Fibroblast of skin of left quadriceps (primary cell): Measurements from ENCODE around the gene PHF5A.

Experiments used
- DNase-seq, 2 experiments: peaks; one replicate each; pipeline ENCODE4 v3.0.0-alpha.2; 2013; ENCODE audit warnings: low read depth in 2 of 2

PHF5A gene

GRCh38 chr22:41468381-41469217 lies at the start of gene PHF5A, which contains the start of gene ACO2:
Gene PHF5A, minus strand, starts transcription at chr22:41468692. Its CDS starts 39 bp downstream, at chr22:41468653.
Gene ACO2, plus strand, starts transcription at chr22:41469117. Its CDS starts 30 bp downstream, at chr22:41469147.
- DNase-seq = peak; percentile 96

- no peak for DNase-seq
Measured at GRCh38 chr22:41518048-41518347, 49.5 kb upstream of the PHF5A start.

- DNase-seq = peak in 1 of 2 experiments; percentile 15
Measured at GRCh38 chr22:41517172-41518047, 48.9 kb upstream of the PHF5A start.

GRCh38 chr22:41516462-41516861 lies 48.0 kb upstream of the PHF5A start:
- DNase-seq = no peak

- no peak for DNase-seq
Measured at GRCh38 chr22:41513391-41513790, 44.9 kb upstream of the PHF5A start.

- DNase-seq = peak; percentile 42 to 45
Measured at GRCh38 chr22:41512421-41513194, 44.1 kb upstream of the PHF5A start.

GRCh38 chr22:41511521-41511968 lies 43.1 kb upstream of the PHF5A start:
- DNase-seq = no peak

- no peak for DNase-seq
Measured at GRCh38 chr22:41508770-41509170, 40.3 kb upstream of the PHF5A start.

GRCh38 chr22:41507330-41508063 lies 39.0 kb upstream of the PHF5A start:
- no peak for DNase-seq

GRCh38 chr22:41505511-41506220 lies 37.2 kb upstream of the PHF5A start:
- no peak for DNase-seq

GRCh38 chr22:41504816-41505215 lies 36.3 kb upstream of the PHF5A start:
- DNase-seq = no peak

GRCh38 chr22:41504397-41504796 lies 35.9 kb upstream of the PHF5A start:
- DNase-seq = no peak

GRCh38 chr22:41501209-41501608 lies 32.7 kb upstream of the PHF5A start:
- no peak for DNase-seq

- no peak for DNase-seq
Measured at GRCh38 chr22:41500303-41500702, 31.8 kb upstream of the PHF5A start.

- DNase-seq = no peak
Measured at GRCh38 chr22:41499624-41500280, 31.3 kb upstream of the PHF5A start.

GRCh38 chr22:41498303-41498835 lies 29.9 kb upstream of the PHF5A start:
- no peak for DNase-seq

GRCh38 chr22:41491374-41492100 lies 23.0 kb upstream of the PHF5A start:
- peak in 1 of 2 experiments; percentile 35 for DNase-seq

GRCh38 chr22:41488596-41489385 lies 20.3 kb upstream of the PHF5A start:
- DNase-seq = no peak
